Measurements from ENCODE around the gene TSPYL4. TPM values are rescaled to one million over a fixed set of nuclear protein-coding genes. Genes with fewer than 3 reads are reported as not detected.

The TSPYL4 gene
- polyA plus RNA-seq, 1 donor from 2014 or later: 97.2 TPM

- Histone ChIP-seq H3K36me3 (ENCODE audit: insufficient read depth, low read length) (peaks cover 7% of the 10 kb centered on the region), H4K20me1 (ENCODE audit: insufficient read depth) (peaks cover 13% of the 10 kb centered on the region), H3K27ac (ENCODE audit: low read length) (no peak overlapping the region)
Measured at GRCh38 chr6:116247285-116247684, 6.6 kb downstream of the TSPYL4 start.

GRCh38 chr6:116246089-116246488 is 7.8 kb downstream of the TSPYL4 start:
- peaks cover 26% of the 10 kb centered on the region for H3K79me2 ChIP-seq (replicated peaks; ENCODE audit: insufficient read depth, low read length)
- peaks cover 4% of the 10 kb centered on the region for H3K36me3 ChIP-seq (ENCODE audit: insufficient read depth, low read length)
- no peaks in the 10 kb centered on the region for H3K9me2 ChIP-seq (ENCODE audit: insufficient read depth, low read length)
- no peak overlapping the region for H3K4me2 ChIP-seq (ENCODE audit: low read length)
- no peaks in the 10 kb centered on the region for H3F3A ChIP-seq (ENCODE audit: insufficient read depth, low read length, poor library complexity, severe bottlenecking)
- no peak overlapping the region for H2AFZ ChIP-seq (ENCODE audit: low read depth, low read length)
- no peak overlapping the region for H3K4me3 ChIP-seq (ENCODE audit: low read length)
- TF ChIP-seq POLR2AphosphoS5 (IDR thresholded peaks at IDR 0.05) (no peak), CTCF (IDR thresholded peaks at IDR 0.05; ENCODE audit: poor library complexity, severe bottlenecking) (no peak), EP300 (conservative IDR thresholded peaks at IDR 0.05; ENCODE audit: poor library complexity, severe bottlenecking) (no peak), TAF1 (IDR thresholded peaks at IDR 0.05; ENCODE audit: low read depth) (no peak), MXI1 (conservative IDR thresholded peaks at IDR 0.05; ENCODE audit: poor library complexity, severe bottlenecking) (no peak), EZH2 (IDR thresholded peaks at IDR 0.05; ENCODE audit: borderline replicate concordance, insufficient read depth, low read length, poor library complexity, severe bottlenecking) (no peak), RAD21 (conservative IDR thresholded peaks at IDR 0.05) (no peak), SMC3 (conservative IDR thresholded peaks at IDR 0.05; ENCODE audit: poor library complexity) (no peak)
- TF ChIP-seq, protein P1, sequence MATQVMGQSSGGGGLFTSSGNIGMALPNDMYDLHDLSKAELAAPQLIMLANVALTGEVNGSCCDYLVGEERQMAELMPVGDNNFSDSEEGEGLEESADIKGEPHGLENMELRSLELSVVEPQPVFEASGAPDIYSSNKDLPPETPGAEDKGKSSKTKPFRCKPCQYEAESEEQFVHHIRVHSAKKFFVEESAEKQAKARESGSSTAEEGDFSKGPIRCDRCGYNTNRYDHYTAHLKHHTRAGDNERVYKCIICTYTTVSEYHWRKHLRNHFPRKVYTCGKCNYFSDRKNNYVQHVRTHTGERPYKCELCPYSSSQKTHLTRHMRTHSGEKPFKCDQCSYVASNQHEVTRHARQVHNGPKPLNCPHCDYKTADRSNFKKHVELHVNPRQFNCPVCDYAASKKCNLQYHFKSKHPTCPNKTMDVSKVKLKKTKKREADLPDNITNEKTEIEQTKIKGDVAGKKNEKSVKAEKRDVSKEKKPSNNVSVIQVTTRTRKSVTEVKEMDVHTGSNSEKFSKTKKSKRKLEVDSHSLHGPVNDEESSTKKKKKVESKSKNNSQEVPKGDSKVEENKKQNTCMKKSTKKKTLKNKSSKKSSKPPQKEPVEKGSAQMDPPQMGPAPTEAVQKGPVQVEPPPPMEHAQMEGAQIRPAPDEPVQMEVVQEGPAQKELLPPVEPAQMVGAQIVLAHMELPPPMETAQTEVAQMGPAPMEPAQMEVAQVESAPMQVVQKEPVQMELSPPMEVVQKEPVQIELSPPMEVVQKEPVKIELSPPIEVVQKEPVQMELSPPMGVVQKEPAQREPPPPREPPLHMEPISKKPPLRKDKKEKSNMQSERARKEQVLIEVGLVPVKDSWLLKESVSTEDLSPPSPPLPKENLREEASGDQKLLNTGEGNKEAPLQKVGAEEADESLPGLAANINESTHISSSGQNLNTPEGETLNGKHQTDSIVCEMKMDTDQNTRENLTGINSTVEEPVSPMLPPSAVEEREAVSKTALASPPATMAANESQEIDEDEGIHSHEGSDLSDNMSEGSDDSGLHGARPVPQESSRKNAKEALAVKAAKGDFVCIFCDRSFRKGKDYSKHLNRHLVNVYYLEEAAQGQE (IDR thresholded peaks at IDR 0.05; ENCODE audit: borderline replicate concordance): no peak
- no peak overlapping the region for H3K9ac ChIP-seq (ENCODE audit: low read length)
- no peak overlapping the region for H3K27ac ChIP-seq (ENCODE audit: low read length)
- no peaks in the 10 kb centered on the region for H3K27me3 ChIP-seq (ENCODE audit: insufficient read depth, low read depth, low read length)
- H3K9me3 ChIP-seq (ENCODE audit: low read length): no peaks in the 10 kb centered on the region
- peaks cover 7% of the 10 kb centered on the region for H4K20me1 ChIP-seq (ENCODE audit: insufficient read depth)

More at GRCh38 chr6:116247285-116247684, 6.6 kb downstream of the TSPYL4 start:
- H3K27me3 ChIP-seq (ENCODE audit: insufficient read depth, low read depth, low read length): no peaks in the 10 kb centered on the region
- H3K79me2 ChIP-seq (replicated peaks; ENCODE audit: insufficient read depth, low read length): peaks cover 38% of the 10 kb centered on the region
- no peaks in the 10 kb centered on the region for H3K9me3 ChIP-seq (ENCODE audit: low read length)
- TF ChIP-seq TAF1 (IDR thresholded peaks at IDR 0.05; ENCODE audit: low read depth) (no peak), POLR2AphosphoS5 (IDR thresholded peaks at IDR 0.05) (no peak), EZH2 (IDR thresholded peaks at IDR 0.05; ENCODE audit: borderline replicate concordance, insufficient read depth, low read length, poor library complexity, severe bottlenecking) (no peak), CTCF (IDR thresholded peaks at IDR 0.05; ENCODE audit: poor library complexity, severe bottlenecking) (no peak), RAD21 (conservative IDR thresholded peaks at IDR 0.05) (no peak), EP300 (conservative IDR thresholded peaks at IDR 0.05; ENCODE audit: poor library complexity, severe bottlenecking) (no peak), MXI1 (conservative IDR thresholded peaks at IDR 0.05; ENCODE audit: poor library complexity, severe bottlenecking) (no peak)
- no peaks in the 10 kb centered on the region for H3F3A ChIP-seq (ENCODE audit: insufficient read depth, low read length, poor library complexity, severe bottlenecking)
- no peak overlapping the region for H3K9ac ChIP-seq (ENCODE audit: low read length)
- no peaks in the 10 kb centered on the region for H3K9me2 ChIP-seq (ENCODE audit: insufficient read depth, low read length)
- no peak overlapping the region for H2AFZ ChIP-seq (ENCODE audit: low read depth, low read length)
- no peak overlapping the region for H3K4me2 ChIP-seq (ENCODE audit: low read length)
- no peak overlapping the region for H3K4me3 ChIP-seq (ENCODE audit: low read length)

Measured in neural cell (in vitro differentiated cells).